GM21717 (cell line): ENCODE measurements around the gene DPH5.
"Not testable (repeated sequence)": the region's sequence is repeated elsewhere in the genome, so short reads cannot be mapped to it uniquely, and the experiment has no call there.

Experiments used
- ATAC-seq: cut with Tn5 transposase; IDR thresholded peaks from one replicate; pipeline ENCODE4 v1.9.1; 2021; ENCODE audit warnings: mild to moderate bottlenecking, moderate library complexity; ENCODE audit not compliant: unreplicated experiment

DPH5 gene

GRCh38 chr1:101032129-101032528 is 6.5 kb upstream of the DPH5 start:
- ATAC-seq = not testable (repeated sequence)

- no peak for ATAC-seq
Observed at GRCh38 chr1:101030881-101031280, 5.3 kb upstream of the DPH5 start.

- ATAC-seq = no peak
Observed at GRCh38 chr1:101029184-101029583, 3.6 kb upstream of the DPH5 start.

DNA sequence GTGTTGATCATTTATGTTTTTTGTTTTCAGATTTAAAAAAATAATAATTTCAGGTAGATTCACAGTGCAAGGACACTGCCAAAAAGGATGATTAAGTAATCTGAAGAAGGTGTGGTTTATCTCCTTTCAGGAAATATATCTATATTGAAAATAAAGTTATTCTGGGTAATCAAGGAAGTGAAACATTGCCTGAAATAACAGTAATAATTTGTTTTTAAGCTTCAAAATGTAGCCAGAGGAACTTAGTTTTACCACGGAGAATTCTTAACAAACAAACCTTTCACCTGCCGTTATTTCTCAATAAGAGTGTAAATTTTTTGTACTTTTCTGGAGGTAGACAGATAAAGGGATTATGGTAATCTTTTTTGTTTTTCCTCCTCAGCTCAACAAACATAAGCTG is 2.9 kb upstream of the DPH5 start:
- no peak for ATAC-seq

DNA sequence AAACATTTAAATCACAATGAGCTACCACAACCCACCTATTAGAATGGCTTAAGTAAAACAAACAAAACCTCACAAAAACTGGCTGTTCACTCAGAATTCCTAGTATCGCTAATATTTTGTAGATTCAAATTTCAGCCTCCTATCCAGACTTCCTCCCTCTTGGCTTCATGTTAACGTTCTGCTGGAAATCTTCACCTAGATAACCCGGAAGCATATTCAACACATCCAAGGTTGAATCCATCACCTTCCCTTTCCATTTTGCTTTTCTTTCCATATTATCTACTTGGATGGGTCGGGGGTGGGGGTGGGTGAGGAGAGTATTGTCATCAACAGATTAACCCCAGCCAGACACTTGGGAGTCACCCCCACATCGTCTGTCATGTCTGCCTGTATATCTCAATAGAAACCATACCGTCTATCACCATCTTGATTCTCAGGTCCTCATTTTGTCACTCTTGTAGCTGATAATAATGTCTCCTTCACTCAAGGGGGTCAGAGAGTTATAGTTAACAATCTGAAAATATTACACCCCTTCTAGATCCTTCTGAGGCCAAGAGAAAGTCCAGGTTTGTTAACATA is 1.7 kb upstream of the DPH5 start:
- ATAC-seq = no peak

- no peak for ATAC-seq
Observed at GRCh38 chr1:101026430-101026788, 825 bp upstream of the DPH5 start.

DNA sequence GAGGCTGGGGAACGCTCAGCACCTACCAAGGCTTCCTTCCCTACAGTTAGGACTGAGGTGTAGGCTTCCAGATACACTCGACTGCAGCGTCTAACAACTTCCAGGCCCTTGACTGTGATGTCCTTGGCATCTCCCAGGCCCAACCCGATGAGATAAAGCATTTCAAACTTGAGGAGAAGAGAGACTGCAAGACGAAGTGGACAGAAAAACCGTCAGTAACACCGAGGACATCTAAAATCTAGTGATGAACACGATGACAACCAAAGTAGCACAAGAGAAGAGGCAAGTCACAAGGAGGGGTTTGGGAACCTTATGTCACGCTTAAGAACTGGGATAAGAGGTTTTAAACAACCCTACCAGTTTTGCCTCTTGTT is 314 bp downstream of the DPH5 start:
- peak; percentile 33 for ATAC-seq

GRCh38 chr1:101022294-101022693 is 3.3 kb downstream of the DPH5 start:
- no peak for ATAC-seq

DNA sequence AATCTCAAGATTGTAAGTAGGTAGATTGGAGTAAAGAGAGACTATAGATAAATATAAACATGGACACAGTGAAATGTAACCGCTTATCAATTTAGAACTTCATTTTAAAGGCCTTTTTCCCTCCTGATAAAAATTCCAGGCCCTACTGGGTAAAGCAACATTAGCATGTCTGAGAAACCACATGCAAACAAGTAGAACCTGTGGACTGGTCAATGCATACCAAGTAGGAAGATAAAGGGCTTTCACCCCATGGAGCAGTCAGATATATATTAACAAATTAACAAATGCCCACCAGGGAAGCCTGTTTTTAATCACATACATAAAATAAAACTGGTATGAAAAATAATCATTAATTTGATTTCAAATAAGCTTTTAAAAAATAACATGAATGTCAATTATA is 8.1 kb downstream of the DPH5 start:
- no peak for ATAC-seq

DNA sequence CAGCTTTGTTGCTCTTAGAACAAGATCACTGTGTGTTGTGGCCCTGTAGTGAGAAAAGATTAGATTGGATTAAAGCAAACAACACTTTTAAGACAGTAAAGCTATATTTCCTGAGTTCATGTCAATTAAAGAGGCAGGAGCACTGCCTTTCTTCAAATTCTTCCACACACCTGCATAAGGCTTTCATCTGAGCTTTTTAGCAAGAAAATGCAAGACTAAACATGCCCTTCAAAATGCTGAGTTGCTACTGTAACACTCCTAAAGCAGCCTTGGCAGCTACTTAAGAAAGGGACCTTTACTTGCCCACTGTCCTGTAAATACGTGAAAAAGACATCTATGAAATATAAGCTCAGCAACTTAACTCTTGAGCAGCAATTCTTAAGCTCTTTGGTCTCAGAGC is 11.8 kb downstream of the DPH5 start:
- ATAC-seq = no peak

DNA sequence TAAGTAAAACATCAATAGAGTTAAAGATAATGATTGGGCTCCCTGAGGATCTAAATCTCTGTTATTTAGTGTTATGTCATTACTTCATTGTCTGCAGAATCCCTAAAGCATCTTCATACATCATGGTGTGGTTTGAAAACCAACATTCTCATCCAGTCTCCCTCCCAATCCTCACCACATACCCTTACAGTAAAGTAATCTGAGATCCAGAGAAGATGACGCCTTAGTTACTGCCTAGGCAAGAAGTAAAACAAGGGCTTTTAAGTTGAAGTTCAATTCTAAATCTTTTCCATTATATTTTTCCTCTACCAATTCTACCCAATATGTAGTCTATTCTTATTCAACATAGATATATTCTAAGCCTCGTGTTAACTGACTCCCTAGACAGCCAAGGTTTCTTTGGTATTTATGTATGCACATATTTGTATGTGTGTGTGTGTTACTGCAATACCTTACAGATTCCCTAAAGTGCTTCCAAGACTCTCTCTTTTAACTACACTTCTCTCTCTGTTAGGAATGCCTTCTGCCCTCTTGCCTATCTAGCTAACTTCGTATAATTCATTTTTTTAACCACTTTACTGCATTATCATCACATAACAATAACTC is 17.3 kb downstream of the DPH5 start:
- no peak for ATAC-seq

- ATAC-seq = no peak
Observed at GRCh38 chr1:101006553-101006952, 19.0 kb downstream of the DPH5 start.

DNA sequence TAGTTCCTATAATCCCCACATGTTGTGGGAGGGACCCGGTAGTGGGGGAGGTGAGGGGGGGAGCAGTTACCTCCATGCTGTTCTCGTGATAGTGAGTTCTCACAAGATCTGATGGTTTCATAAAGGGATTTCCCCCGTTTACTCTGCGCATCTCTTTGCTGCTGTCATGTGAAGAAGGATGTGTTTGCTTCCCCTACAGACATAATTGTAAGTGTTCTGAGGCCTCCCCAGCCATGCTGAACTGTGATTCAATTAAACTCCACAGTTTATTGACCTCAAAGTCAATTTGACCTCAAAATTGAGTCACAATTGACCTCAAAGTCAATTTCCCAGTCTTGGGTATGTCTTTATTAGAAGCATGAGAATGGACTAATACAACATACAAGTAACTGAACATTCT is 19.7 kb downstream of the DPH5 start:
- no peak for ATAC-seq

DNA sequence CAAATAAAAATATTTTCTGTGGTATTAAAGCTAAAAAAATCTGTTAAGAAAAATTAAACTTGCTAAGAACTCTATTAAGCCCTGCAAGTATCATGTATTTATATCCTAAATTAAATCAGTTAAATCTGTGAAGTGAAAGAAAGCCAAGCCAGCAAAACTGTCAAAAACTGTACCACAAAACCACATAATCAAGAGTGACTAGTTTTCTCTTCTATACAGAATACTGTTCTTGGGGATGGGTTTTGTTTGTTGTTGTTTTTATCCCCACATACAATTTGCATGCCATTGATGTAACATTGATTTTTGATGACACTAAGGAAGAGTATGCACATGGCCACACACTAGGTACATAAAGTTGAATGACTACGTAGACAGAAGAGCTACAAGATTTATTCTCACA is 20.4 kb downstream of the DPH5 start:
- ATAC-seq = no peak

DNA sequence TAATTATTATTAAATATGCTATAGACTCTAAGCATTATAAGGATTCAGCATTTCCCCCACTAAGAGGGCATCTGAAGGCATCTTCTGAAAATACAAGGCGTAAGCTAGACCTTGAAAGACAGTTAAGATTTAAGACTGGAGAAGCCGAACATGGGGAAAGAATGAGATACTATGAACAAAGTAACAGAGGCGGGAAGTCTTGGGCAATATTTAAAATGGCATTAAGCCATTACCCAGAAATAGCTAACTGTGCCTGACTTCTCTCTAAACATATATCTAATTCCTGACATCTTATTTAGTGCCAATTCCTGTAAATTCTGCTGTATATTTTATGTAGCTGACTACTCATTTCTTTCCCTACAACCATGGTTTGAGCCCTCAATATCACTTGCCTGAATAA is 20.9 kb downstream of the DPH5 start:
- no peak for ATAC-seq

- no peak for ATAC-seq
Observed at GRCh38 chr1:101004061-101004460, 21.5 kb downstream of the DPH5 start.

DNA sequence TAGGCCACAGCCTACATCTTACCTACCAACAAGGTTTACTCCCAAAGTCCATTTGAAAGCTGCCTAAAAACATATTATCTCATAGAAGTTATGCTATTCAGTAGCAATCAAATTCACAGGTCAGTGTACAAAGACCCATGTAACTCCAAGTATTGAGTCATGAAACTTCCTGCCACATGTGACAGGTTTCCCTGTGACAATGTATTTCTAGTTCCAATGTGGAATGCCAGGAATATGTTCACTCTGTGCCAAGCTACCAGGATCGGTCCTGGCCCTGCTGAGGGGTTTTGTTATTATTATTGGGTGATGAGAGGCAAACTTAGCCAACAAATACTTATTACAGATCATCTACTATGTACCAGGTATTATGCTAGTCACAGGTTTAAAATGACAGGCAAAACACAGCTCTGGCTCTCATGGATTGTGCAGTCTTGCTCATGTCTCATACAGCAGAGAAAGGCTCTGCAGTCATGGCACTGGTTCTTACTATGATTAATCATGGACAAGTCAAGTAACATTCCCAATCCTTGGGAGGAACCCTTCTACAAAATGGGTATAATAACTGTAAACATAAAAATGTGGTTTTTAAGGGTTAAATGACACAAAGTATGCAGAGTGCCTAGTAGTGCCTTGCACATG is 22.5 kb downstream of the DPH5 start:
- no peak for ATAC-seq

GRCh38 chr1:101002551-101002950 is 23.0 kb downstream of the DPH5 start:
- ATAC-seq = no peak

GRCh38 chr1:101000131-101000873 is 25.3 kb downstream of the DPH5 start:
- no peak for ATAC-seq

GRCh38 chr1:100998426-100998825 is 27.2 kb downstream of the DPH5 start:
- ATAC-seq = no peak

DNA sequence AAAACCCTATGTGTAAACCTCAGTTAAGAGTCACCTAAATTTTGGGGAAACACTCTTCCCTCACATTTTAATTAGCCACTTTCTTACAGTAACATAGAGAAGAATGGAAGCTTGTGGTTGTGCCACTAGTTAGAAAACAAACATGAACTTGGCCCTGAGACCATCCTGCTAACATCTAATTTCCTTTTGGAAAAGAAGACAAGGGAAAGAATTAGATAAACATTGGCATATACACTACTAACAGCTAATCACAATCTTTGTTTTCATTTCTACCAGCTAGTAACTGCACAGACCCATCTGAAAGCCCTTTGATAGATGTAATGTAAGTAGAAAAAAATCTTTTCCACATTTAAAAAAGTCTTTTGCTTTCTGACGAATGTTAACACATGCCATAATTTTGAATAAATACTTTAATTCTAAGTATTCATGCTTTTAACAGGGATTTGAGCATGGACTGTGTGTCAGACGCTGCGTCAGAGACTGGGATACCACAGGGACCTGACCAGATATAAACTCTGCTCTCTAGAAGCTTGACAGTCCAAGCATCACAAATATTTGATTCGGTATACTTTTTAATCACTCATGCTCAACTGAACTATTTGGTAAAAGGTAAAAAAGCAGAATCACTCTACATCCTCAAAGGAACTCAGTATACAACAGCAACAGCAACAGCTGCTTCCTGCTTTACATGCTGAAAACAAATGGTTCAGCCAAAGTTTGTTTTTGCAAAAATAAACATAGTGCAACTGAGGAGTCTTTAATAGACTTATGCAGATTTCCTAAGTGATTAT is 30.2 kb downstream of the DPH5 start:
- no peak for ATAC-seq
